B cell (primary cell): ENCODE results near the gene REST.

ENCODE experiments used
- EZH2 ChIP-seq: IDR thresholded peaks from 2 replicates; pipeline ENCODE4 v1.6.1; 2012; ENCODE audit warnings: borderline replicate concordance, low read depth, mild to moderate bottlenecking, moderate library complexity, low read length; ENCODE audit not compliant: insufficient read depth, poor library complexity, severe bottlenecking
- TF ChIP-seq, protein P1 (sequence below): fragments of 200-600 bp; IDR thresholded peaks from one replicate; pipeline ENCODE4 v1.8.0; 2022; ENCODE audit warnings: antibody characterized with exemption, mild to moderate bottlenecking

DNA sequence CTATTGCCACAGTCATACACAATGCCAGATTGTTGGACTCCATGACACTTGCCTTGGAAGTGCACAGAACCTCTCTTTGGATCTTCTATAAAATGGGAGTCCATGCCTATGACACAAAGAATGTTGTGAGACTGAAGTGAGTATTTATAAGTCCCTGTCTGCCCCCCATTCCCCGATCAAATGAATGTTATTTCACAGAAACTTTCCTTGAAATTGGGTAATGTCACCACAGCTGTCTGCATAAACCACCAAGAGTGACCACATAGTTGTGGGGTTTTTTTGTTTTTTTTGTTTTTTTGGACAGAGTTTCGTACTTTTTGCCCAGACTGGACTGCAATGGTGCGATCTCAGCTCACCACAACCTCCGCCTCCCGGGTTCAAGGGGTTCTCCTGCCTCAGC lies 27.1 kb upstream of the REST start:
- TF ChIP-seq, protein P1, sequence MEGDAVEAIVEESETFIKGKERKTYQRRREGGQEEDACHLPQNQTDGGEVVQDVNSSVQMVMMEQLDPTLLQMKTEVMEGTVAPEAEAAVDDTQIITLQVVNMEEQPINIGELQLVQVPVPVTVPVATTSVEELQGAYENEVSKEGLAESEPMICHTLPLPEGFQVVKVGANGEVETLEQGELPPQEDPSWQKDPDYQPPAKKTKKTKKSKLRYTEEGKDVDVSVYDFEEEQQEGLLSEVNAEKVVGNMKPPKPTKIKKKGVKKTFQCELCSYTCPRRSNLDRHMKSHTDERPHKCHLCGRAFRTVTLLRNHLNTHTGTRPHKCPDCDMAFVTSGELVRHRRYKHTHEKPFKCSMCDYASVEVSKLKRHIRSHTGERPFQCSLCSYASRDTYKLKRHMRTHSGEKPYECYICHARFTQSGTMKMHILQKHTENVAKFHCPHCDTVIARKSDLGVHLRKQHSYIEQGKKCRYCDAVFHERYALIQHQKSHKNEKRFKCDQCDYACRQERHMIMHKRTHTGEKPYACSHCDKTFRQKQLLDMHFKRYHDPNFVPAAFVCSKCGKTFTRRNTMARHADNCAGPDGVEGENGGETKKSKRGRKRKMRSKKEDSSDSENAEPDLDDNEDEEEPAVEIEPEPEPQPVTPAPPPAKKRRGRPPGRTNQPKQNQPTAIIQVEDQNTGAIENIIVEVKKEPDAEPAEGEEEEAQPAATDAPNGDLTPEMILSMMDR = no peak
- no peak for TF ChIP-seq EZH2
